ENCODE data around the gene TNFRSF18.

The TNFRSF18 gene

DNA sequence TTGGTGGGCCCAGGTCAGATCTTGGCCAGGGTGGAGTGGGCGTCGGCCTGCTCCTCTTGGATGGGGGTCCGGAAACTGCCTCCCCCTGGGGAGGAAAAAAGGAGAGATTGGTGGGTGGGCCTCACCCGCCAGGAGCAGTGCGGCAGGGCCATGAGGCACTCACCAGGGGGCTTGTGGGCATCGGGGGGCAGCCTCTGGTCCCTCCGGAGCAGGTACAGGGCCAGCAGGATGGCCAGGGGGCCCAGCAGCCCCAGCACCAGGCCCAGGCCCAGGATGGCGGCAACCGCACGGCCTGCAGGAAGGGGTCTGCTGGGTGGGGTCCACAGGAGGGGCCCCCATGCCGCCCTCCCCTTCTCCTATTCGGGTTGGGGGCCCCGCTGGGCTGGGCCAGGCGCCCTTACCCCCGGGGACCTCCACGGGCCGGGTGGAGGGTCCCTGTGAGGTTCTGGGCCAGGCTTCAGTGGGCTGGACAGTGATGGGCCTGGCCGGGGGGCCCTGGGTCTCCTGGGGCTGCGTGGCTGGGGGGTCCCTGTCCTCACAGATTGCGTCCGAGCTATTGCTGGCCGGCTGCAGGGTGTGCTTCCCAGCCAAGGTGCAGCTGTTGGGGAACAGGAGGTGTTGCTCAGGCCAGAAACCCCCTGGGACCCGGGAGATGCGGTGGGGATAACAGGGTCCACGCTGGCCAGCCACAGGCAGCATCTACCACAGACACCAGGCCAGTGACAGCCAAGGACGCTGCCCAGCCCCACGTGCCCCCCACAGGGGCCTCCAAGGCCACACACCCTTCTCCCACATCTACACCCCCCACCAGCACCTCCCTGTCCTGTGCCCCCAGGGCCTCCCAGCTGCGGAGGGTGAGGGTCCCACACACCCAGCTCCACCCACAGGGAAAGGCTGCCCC lies 5.4 kb upstream of the TNFRSF18 start:
- TF ChIP-seq, protein P1, sequence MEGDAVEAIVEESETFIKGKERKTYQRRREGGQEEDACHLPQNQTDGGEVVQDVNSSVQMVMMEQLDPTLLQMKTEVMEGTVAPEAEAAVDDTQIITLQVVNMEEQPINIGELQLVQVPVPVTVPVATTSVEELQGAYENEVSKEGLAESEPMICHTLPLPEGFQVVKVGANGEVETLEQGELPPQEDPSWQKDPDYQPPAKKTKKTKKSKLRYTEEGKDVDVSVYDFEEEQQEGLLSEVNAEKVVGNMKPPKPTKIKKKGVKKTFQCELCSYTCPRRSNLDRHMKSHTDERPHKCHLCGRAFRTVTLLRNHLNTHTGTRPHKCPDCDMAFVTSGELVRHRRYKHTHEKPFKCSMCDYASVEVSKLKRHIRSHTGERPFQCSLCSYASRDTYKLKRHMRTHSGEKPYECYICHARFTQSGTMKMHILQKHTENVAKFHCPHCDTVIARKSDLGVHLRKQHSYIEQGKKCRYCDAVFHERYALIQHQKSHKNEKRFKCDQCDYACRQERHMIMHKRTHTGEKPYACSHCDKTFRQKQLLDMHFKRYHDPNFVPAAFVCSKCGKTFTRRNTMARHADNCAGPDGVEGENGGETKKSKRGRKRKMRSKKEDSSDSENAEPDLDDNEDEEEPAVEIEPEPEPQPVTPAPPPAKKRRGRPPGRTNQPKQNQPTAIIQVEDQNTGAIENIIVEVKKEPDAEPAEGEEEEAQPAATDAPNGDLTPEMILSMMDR (IDR thresholded peaks at IDR 0.05; ENCODE audit: low read depth, low read length), result no peak
- H3K4me3 ChIP-seq (ENCODE audit: low read depth, low read length), result no peak overlapping the region
- in situ Hi-C loops (cut with HindIII; ENCODE audit: low sequenced_read_pairs), result no loop called here
- no peak for DNase-seq (ENCODE audit: low read depth, low spot score)

DNA sequence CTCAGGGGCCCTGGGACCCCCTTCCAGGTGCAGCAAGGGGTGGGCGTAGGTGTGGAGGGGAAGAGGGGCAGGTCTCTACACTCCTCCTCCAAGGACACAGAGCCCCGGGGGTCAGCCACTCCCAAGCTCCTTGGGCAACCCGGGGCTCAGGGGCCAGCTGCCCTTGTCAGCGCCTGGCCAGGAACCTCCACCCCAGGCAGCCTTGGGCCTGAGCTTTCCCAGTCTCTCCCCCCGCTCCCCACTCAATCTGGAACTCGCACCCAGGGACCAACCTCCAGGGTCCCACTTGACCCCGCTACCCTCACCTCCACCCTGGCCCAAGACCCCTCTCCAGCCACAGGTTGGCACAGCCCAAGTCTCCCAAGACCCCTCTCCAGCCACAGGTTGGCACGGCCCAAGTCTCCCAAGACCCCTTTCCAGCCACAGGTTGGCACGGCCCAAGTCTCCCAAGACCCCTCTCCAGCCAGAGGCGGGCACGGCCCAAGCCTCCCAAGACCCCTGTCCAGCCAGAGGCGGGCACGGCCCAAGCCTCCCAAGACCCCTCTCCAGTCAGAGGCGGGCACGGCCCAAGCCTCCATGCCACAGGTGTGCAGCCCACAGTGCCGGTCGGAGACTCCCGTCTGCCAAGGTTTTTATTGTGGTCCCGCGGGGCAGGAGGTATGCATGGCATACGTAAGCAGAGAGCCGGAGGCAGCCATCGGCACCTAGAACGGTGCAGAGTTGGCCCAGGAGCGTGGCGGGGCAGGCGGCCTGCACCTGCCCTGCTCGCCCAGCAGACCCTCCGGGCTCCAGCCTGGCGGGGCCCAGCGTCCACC lies 4.5 kb upstream of the TNFRSF18 start:
- no peak overlapping the region for H3K4me3 ChIP-seq (ENCODE audit: low read depth, low read length)
- DNase-seq (ENCODE audit: low read depth, low spot score), result no peak
- in situ Hi-C loops (cut with HindIII; ENCODE audit: low sequenced_read_pairs), result no loop called here
- TF ChIP-seq, protein P1 (IDR thresholded peaks at IDR 0.05; ENCODE audit: low read depth, low read length), result no peak

DNA sequence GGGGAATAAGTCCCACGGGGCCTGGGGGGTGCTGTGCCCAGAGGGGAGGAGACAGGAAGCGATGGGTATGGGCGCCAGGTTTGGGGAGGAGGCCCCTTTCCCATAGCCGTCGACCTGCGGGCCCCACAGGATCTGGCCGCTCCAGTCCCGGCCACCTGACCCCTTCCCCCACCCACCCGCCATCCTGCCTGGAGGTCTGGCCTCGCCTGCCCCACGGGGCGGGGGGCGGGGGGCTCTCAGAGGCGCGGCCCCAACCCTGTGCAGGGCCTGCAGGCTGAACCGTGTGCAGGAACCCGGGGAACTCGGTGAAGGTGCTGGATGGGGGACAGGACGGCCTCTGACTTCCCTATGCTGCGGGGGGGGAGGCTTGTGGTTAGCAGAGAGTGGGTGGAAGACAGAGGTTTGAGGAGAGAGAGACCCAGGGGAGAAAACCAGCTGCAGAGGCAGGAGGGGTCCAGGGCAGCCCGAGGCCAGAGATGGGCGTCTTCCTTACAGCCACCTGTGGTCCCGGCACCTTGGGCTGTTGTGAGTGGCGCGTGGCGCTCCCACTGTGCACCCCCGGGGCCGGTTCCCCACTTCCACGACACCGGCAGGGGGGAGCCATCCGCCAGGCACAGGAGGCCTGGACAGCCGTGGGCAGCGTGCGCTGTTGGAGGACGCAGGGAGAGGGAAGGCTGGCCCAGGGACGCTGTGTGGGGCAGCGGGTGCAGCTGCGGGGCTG lies 2.5 kb upstream of the TNFRSF18 start:
- H3K4me3 ChIP-seq (ENCODE audit: low read depth, low read length), result no peak overlapping the region
- TF ChIP-seq, protein P1 (IDR thresholded peaks at IDR 0.05; ENCODE audit: low read depth, low read length), result no peak
- in situ Hi-C loops (cut with HindIII; ENCODE audit: low sequenced_read_pairs), result no loop called here
- no peak for DNase-seq (ENCODE audit: low read depth, low spot score)

DNA sequence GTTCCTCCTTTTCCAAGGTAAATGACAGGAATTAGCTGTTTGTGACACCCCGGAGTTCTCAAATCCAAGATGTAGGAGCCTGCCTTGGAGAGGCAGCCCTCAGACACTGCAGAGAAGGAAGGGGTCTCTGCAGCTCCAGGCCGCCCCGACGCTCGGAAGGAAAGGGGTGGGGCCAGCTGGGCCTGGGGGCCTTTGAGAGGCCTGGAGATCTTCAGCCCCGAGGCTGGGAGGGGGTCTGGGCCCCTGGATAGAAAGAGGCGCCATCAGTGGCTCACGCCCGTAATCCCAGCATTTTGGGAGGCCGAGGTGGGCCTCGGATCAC lies 1.1 kb upstream of the TNFRSF18 start:
- in situ Hi-C loops (cut with HindIII; ENCODE audit: low sequenced_read_pairs), result no loop called here
- DNase-seq (ENCODE audit: low read depth, low spot score), result no peak
- H3K4me3 ChIP-seq (ENCODE audit: low read depth, low read length), result no peak overlapping the region
- TF ChIP-seq, protein P1 (IDR thresholded peaks at IDR 0.05; ENCODE audit: low read depth, low read length), result no peak

DNA sequence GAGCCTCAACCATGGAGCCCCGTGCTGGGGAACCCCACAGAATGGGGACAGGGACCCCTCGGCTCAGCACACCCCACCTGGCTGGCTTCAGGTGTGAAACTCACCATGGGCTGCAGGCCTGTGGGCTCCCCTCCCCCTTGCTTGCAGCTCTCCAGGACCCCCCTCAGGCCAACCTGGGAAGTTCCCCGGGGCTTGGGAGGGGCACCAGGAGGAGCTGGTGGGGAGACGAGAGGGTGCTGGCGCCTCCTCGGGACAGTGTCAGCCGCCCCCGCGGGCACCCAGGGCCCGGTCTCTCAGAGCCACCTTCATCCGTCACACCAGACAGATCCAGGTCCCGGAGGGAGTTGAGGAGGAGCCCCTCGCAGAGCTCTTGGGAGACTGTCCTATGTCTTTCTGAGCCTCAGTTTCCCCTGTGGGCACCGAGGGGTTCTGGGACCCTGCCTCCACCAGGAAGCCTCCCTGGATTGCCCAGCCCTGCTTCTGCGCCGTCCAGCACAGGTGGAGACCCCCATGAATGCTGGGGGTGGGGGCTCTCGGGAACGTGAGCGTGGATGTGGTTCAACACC lies 657 bp upstream of the TNFRSF18 start:
- in situ Hi-C loops (cut with HindIII; ENCODE audit: low sequenced_read_pairs), result no loop called here
- no peak for DNase-seq (ENCODE audit: low read depth, low spot score)
- TF ChIP-seq, protein P1 (IDR thresholded peaks at IDR 0.05; ENCODE audit: low read depth, low read length), result peak; percentile 7
- no peak overlapping the region for H3K4me3 ChIP-seq (ENCODE audit: low read depth, low read length)

DNA sequence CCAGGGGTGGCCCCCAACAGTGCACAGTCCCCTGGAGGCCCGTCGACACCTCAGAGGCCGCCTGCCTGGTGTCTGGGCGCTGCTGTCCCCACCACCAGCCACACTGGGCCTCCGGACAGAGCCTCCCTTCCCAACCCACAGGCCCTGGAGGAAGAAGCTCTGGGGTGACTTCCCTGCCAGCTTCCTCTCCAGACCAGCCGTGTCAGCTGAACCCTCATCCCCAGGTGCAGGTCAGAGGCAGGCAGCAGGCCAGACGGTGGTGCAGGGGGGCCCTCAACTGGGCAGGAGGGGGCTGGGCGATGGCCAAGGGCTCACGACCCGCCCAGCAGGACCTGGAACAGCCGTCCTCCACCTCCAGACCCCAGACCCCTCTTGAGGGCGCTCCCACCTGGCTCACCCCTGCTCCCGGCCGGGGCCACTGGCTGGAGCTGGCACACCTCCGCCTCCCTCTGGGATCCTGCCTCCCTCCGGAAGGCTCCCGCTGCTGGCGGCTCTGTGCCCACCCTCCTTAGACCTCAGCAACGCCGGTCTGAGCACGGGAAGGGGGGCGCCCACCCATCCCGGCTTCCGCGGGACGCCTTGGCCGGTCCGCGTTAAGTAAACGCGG lies 520 bp downstream of the TNFRSF18 start:
- H3K4me3 ChIP-seq (ENCODE audit: low read depth, low read length), result no peak overlapping the region
- TF ChIP-seq, protein P1 (IDR thresholded peaks at IDR 0.05; ENCODE audit: low read depth, low read length), result no peak
- in situ Hi-C loops (cut with HindIII; ENCODE audit: low sequenced_read_pairs), result no loop called here
- DNase-seq (ENCODE audit: low read depth, low spot score), result no peak

All from astrocyte of the spinal cord (primary cell).